GM12873 (cell line): ENCODE data around the gene TMIGD3.
A peak's percentile ranks its signal among the peaks of the same experiment; 100 is the strongest.

Source experiments
- CTCF ChIP-seq: IDR thresholded peaks from 2 replicates; pipeline ENCODE4 v1.5.1; 2012; ENCODE audit warnings: low read depth, mild to moderate bottlenecking, moderate library complexity, low read length, control low read depth; ENCODE audit not compliant: insufficient read depth; ENCODE audit errors: missing control alignments

TMIGD3 gene

GRCh38 chr1:111513410-111514020 lies 10.1 kb upstream of the TMIGD3 start:
- TF ChIP-seq CTCF, result no peak

- TF ChIP-seq CTCF, result no peak
Observed at GRCh38 chr1:111512931-111513330, 9.5 kb upstream of the TMIGD3 start.

- TF ChIP-seq CTCF, result no peak
Observed at GRCh38 chr1:111512132-111512889, 8.9 kb upstream of the TMIGD3 start.

GRCh38 chr1:111511370-111511769 lies 7.9 kb upstream of the TMIGD3 start:
- no peak for TF ChIP-seq CTCF

- TF ChIP-seq CTCF, result no peak
Observed at GRCh38 chr1:111509997-111510375, 6.6 kb upstream of the TMIGD3 start.

- peak; percentile 39 for TF ChIP-seq CTCF
Observed at GRCh38 chr1:111507411-111508201, 4.2 kb upstream of the TMIGD3 start.

GRCh38 chr1:111506561-111506960 lies 3.1 kb upstream of the TMIGD3 start:
- no peak for TF ChIP-seq CTCF
